A549 (cell line): Measurements from ENCODE around the gene ANKS1B. TPM values are rescaled to one million over a fixed set of nuclear protein-coding genes. Genes with fewer than 3 reads are reported as not detected.

Experiments used
- ATAC-seq, 2 experiments: fragments of 200-7000 bp in 1 of 2; fragments of >200 bp in 1 of 2; cut with Nextera tagmentation in 1 of 2; cut with Tn5 transposase in 1 of 2; 3 replicates each; pipeline versions ENCODE4 v1.8.0 to v1.9.1; 2018 to 2020; ENCODE audit warnings: mild to moderate bottlenecking in 1 of 2, moderate library complexity in 1 of 2
- CTCF ChIA-PET: fragments of 300-600 bp; sonication (Branson Sonifier 250); formaldehyde crosslinking; extraction: SDS; loops from one replicate; lab custom pipeline; 2021; ENCODE audit warnings: antibody characterized with exemption, inconsistent platforms; lab: Yijun Ruan, JAX
- POLR2A ChIA-PET: fragments of 350-600 bp; formaldehyde crosslinking; extraction: SDS; loops from one replicate; lab custom pipeline; 2021; ENCODE audit warnings: antibody characterized with exemption, inconsistent platforms; lab: Yijun Ruan, JAX
- DNase-seq, 2 experiments: peaks; one replicate each; pipeline versions ENCODE4 v3.0.0 to v3.0.0-alpha.2; 2011 to 2016; ENCODE audit warnings: low read depth in 1 of 2, low spot score in 1 of 2
- FAIRE-seq: peaks from 2 replicates; lab custom pipeline; 2011; peaks lifted over from hg19 to GRCh38; lab: Jason Lieb, UNC
- H3K27ac ChIP-seq, 2 experiments: fragments of >200 bp; sonication (Bioruptor Twin); formaldehyde crosslinking; 3 replicates each; pipeline ENCODE4 v1.5.1; 2016 to 2017
- H3K4me1 ChIP-seq: fragments of >200 bp; sonication (Bioruptor Twin); formaldehyde crosslinking; 3 replicates; pipeline ENCODE4 v1.6.1; 2016
- H3K4me2 ChIP-seq: fragments of >200 bp; sonication (Bioruptor Twin); formaldehyde crosslinking; 3 replicates; pipeline ENCODE4 v1.6.1; 2016
- H3K4me3 ChIP-seq: fragments of >200 bp; sonication (Bioruptor Twin); formaldehyde crosslinking; 3 replicates; pipeline ENCODE4 v1.5.1; 2016
- H3K9me3 ChIP-seq: fragments of >200 bp; sonication (Bioruptor Twin); formaldehyde crosslinking; 3 replicates; pipeline ENCODE4 v1.6.1; 2016
- CBX2 ChIP-seq: fragments of 200-600 bp; sonication (generic); IDR thresholded peaks from 2 replicates; pipeline ENCODE4 v1.6.1; 2016; ENCODE audit warnings: low read depth, mild to moderate bottlenecking, borderline replicate concordance
- CHD2 ChIP-seq: fragments of 150-350 bp; IDR thresholded peaks from 2 replicates; pipeline ENCODE4 v1.6.1; 2014; ENCODE audit warnings: low read length; ENCODE audit not compliant: partially characterized antibody
- ELK1 ChIP-seq: fragments of 150-350 bp; IDR thresholded peaks from 2 replicates; pipeline ENCODE4 v1.6.1; 2014; ENCODE audit warnings: low read depth, mild to moderate bottlenecking, low read length
- ESRRA ChIP-seq: fragments of 150-350 bp; IDR thresholded peaks from 2 replicates; pipeline ENCODE4 v1.6.1; 2014; ENCODE audit warnings: mild to moderate bottlenecking, low read length, borderline replicate concordance
- FOXS1 ChIP-seq: fragments of 250-450 bp; sonication (Bioruptor Pico); IDR thresholded peaks from 2 replicates; pipeline ENCODE4 v1.5.0; 2020; ENCODE audit warnings: mild to moderate bottlenecking, moderate library complexity
- HDAC2 ChIP-seq: fragments of 200-600 bp; sonication (generic); IDR thresholded peaks from 2 replicates; pipeline ENCODE4 v1.6.1; 2016
- HES2 ChIP-seq: fragments of >200 bp; sonication (Bioruptor Twin); formaldehyde crosslinking; IDR thresholded peaks from 2 replicates; pipeline ENCODE4 v1.6.1; 2016
- HOXB13 ChIP-seq: fragments of 250-450 bp; sonication (Bioruptor Pico); IDR thresholded peaks from 2 replicates; pipeline ENCODE4 v1.5.0; 2020; ENCODE audit warnings: low read depth, mild to moderate bottlenecking, moderate library complexity
- JUN ChIP-seq, 2 experiments: fragments of >200 bp; sonication (Bioruptor Twin); formaldehyde crosslinking; IDR thresholded peaks; 2 replicates in 1 of 2; 3 replicates in 1 of 2; pipeline ENCODE4 v1.6.1; 2016 to 2017
- MAFK ChIP-seq: fragments of 450-650 bp; IDR thresholded peaks from 2 replicates; pipeline ENCODE4 v1.6.1; 2014; ENCODE audit not compliant: partially characterized antibody
- MAX ChIP-seq: IDR thresholded peaks from 2 replicates; pipeline ENCODE4 v1.6.1; 2012
- MAZ ChIP-seq: fragments of 150-350 bp; IDR thresholded peaks from 2 replicates; pipeline ENCODE4 v1.6.1; 2014; ENCODE audit warnings: antibody characterized with exemption, low read depth, low read length, borderline replicate concordance
- MYC ChIP-seq: IDR thresholded peaks from 2 replicates; pipeline ENCODE4 v1.6.1; 2012; ENCODE audit warnings: mild to moderate bottlenecking, inconsistent platforms, low read length, improper control_type of control experiment, borderline replicate concordance
- NFE2L2 ChIP-seq: fragments of 150-350 bp; conservative IDR thresholded peaks from 2 replicates; pipeline ENCODE4 v1.6.1; 2014; ENCODE audit warnings: low read length
- NR3C1 ChIP-seq: fragments of >200 bp; sonication (Bioruptor Twin); formaldehyde crosslinking; IDR thresholded peaks from 3 replicates; pipeline ENCODE4 v1.6.1; 2017
- PHF8 ChIP-seq: fragments of 200-600 bp; sonication (generic); IDR thresholded peaks from 2 replicates; pipeline ENCODE4 v1.6.1; 2016; ENCODE audit warnings: low read depth, mild to moderate bottlenecking, antibody characterized with exemption, moderate library complexity, borderline replicate concordance
- REST ChIP-seq: fragments of 200-600 bp; sonication (generic); IDR thresholded peaks from 2 replicates; pipeline ENCODE4 v1.6.1; 2016; ENCODE audit warnings: antibody characterized with exemption, mild to moderate bottlenecking, moderate library complexity
- SMC3 ChIP-seq: fragments of >200 bp; sonication (Bioruptor Twin); formaldehyde crosslinking; IDR thresholded peaks from 3 replicates; pipeline ENCODE4 v1.6.1; 2018; ENCODE audit warnings: inconsistent platforms
- USF2 ChIP-seq: fragments of 450-650 bp; IDR thresholded peaks from 2 replicates; pipeline ENCODE4 v1.6.1; 2014; ENCODE audit warnings: antibody characterized with exemption
- WGBS: methylation state at CpG from one replicate; pipeline ENCODE4 v1.1.6; 2017; ENCODE audit errors: missing lambda C conversion rate; 5-methylcytosine and 5-hydroxymethylcytosine counted together
- polyA plus RNA-seq, 4 experiments: library from polyadenylated mRNA; depleted of rRNA in 3 of 4; stranded (reverse); fragments of >200 nt; fragmentation: RNase III in 1 of 4; extraction: RNeasy Plus Mini Kit Qiagen cat#74134 plus additional on column Dnase treatment in 1 of 4; gene quantifications; 2 replicates in 3 of 4; 3 replicates in 1 of 4; pipeline ENCODE4 v1.2.3, GENCODE V29; 2011 to 2017

Gene ANKS1B
- polyA plus RNA-seq, 2 of the 4 experiments (the other 2 are of a cell fraction) = 1.5 to 2.2 TPM

- ATAC-seq = no peak
- ChIA-PET POLR2A (no interaction called here), CTCF (no interaction called here)
- Histone ChIP-seq H3K9me3 (no peaks in the 10 kb centered on the region), H3K27ac (no peak overlapping the region), H3K4me1 (no peaks in the 10 kb centered on the region), H3K4me2 (no peak overlapping the region), H3K4me3 (no peak overlapping the region)
- WGBS = 3% methylated on average over 3 of the region's 3 CpGs
- DNase-seq = no peak
- TF ChIP-seq NFE2L2 = no peak
- TF ChIP-seq MAX = no peak
- no peak for TF ChIP-seq FOXS1 (CRISPR knock-in tag)
- TF ChIP-seq JUN (IDR thresholded peaks at IDR 0.05) = no peak
- no peak for TF ChIP-seq SMC3
- TF ChIP-seq HDAC2 = no peak
- TF ChIP-seq CHD2 = no peak
- no peak for TF ChIP-seq MAZ
- no peak for TF ChIP-seq NR3C1
- TF ChIP-seq CBX2 = no peak
- TF ChIP-seq MAFK = no peak
- TF ChIP-seq HOXB13 (CRISPR knock-in tag) = no peak
- no peak for TF ChIP-seq REST
- TF ChIP-seq USF2 = no peak
- TF ChIP-seq ELK1 = no peak
- no peak for TF ChIP-seq ESRRA
- no peak for TF ChIP-seq HES2
- TF ChIP-seq PHF8 = no peak
- no peak for FAIRE-seq
Measured at GRCh38 chr12:99201906-99202645, 782.7 kb downstream of the ANKS1B start.

- H3K4me3 ChIP-seq = no peak overlapping the region
- DNase-seq = no peak
- CTCF ChIA-PET = no interaction called here
- no peak overlapping the region for H3K4me2 ChIP-seq
- no peak overlapping the region for H3K27ac ChIP-seq
- H3K9me3 ChIP-seq = no peaks in the 10 kb centered on the region
- no peak for TF ChIP-seq MYC
- TF ChIP-seq, all 56 proteins: peak for 0
- POLR2A ChIA-PET = no interaction called here
- WGBS = 48% methylated on average over 1 of the region's 1 CpG
- ATAC-seq (no peak), FAIRE-seq (no peak)
- no peaks in the 10 kb centered on the region for H3K4me1 ChIP-seq
Measured at GRCh38 chr12:99200711-99201384, 783.9 kb downstream of the ANKS1B start.
